GM12878 (cell line): ENCODE measurements around the gene PPIL6. TPM values are rescaled to one million over a fixed set of nuclear protein-coding genes. Genes with fewer than 3 reads are reported as not detected.

Experiments used
- ATAC-seq: fragments of 200-7000 bp; cut with Tn5 transposase; 3 replicates; pipeline ENCODE4 v1.9.1; 2020; ENCODE audit warnings: mild to moderate bottlenecking, moderate library complexity
- BruUV-seq: library from RNA; stranded (reverse); fragments of 400-500 nt; replicated peaks from 2 replicates; lab custom pipeline; 2021; lab: Mats Ljungman, UMichigan
- CTCF ChIA-PET: fragments of 300-600 bp; sonication (Branson Sonifier 250); formaldehyde crosslinking; extraction: SDS; loops from one replicate; lab custom pipeline; 2021; ENCODE audit warnings: inconsistent platforms; lab: Yijun Ruan, JAX
- POLR2A ChIA-PET: fragments of 350-600 bp; formaldehyde crosslinking; extraction: SDS; loops from one replicate; lab custom pipeline; 2021; ENCODE audit warnings: inconsistent platforms; lab: Charles Lee
- RAD21 ChIA-PET: fragments of 300-600 bp; sonication (Branson Sonifier 250); formaldehyde crosslinking; loops from one replicate; lab custom pipeline; 2023; ENCODE audit warnings: antibody characterized with exemption; ENCODE audit not compliant: unreplicated experiment; lab: Charles Lee
- SMC1A ChIA-PET: fragments of 300-600 bp; sonication (Branson Sonifier 250); formaldehyde crosslinking; loops from one replicate; lab custom pipeline; 2023; ENCODE audit not compliant: unreplicated experiment, uncharacterized antibody; lab: Charles Lee
- DNase-seq: peaks from one replicate; pipeline ENCODE4 v3.0.0-alpha.2; 2011; ENCODE audit warnings: low read depth, low spot score
- FAIRE-seq: peaks from 3 replicates; lab custom pipeline; 2011; peaks lifted over from hg19 to GRCh38; lab: Jason Lieb, UNC
- H2AFZ ChIP-seq: 2 replicates; pipeline ENCODE4 v1.6.0; 2011; ENCODE audit warnings: low read depth, low read length, control low read depth; ENCODE audit not compliant: control insufficient read depth
- H3K27ac ChIP-seq: 2 replicates; pipeline ENCODE4 v1.5.1; 2011; ENCODE audit warnings: control low read depth; ENCODE audit not compliant: control insufficient read depth, insufficient read depth
- H3K27me3 ChIP-seq, 2 experiments: replicated peaks in 1 of 2; 2 replicates each; pipeline versions ENCODE4 v1.6.0 to v1.6.1; 2011; ENCODE audit warnings: low read length in 1 of 2; ENCODE audit not compliant: control insufficient read depth in 2 of 2, insufficient read depth in 2 of 2
- H3K36me3 ChIP-seq, 2 experiments: 2 replicates each; pipeline ENCODE4 v1.5.1; 2011; ENCODE audit warnings: low read length in 1 of 2; ENCODE audit not compliant: control insufficient read depth in 2 of 2, insufficient read depth in 2 of 2
- H3K4me1 ChIP-seq: 2 replicates; pipeline ENCODE4 v1.6.1; 2011; ENCODE audit warnings: mild to moderate bottlenecking, low read length, moderate library complexity, mixed read lengths; ENCODE audit not compliant: control insufficient read depth, insufficient read depth
- H3K4me2 ChIP-seq: 2 replicates; pipeline ENCODE4 v1.6.0; 2011; ENCODE audit warnings: control low read depth; ENCODE audit not compliant: control insufficient read depth, insufficient read depth
- H3K4me3 ChIP-seq: fragments of 200-600 bp; sonication (generic); 2 replicates; pipeline ENCODE4 v1.5.1; 2016
- H3K79me2 ChIP-seq: 2 replicates; pipeline ENCODE4 v1.6.0; 2011; ENCODE audit warnings: low read length; ENCODE audit not compliant: control insufficient read depth, insufficient read depth
- H3K9ac ChIP-seq: 2 replicates; pipeline ENCODE4 v1.8.0; 2011; ENCODE audit warnings: low read length, control low read depth, mixed read lengths; ENCODE audit not compliant: control insufficient read depth, insufficient read depth
- H3K9me3 ChIP-seq: replicated peaks from 3 replicates; pipeline ENCODE4 v1.5.1; 2011; ENCODE audit warnings: mild to moderate bottlenecking, low read length; ENCODE audit not compliant: control insufficient read depth, insufficient read depth
- H4K20me1 ChIP-seq: 2 replicates; pipeline ENCODE4 v1.6.0; 2011; ENCODE audit not compliant: control insufficient read depth, insufficient read depth
- ASH2L ChIP-seq: fragments of 300-600, 200-600 bp; sonication (generic); IDR thresholded peaks from 2 replicates; pipeline ENCODE4 v1.6.1; 2017; ENCODE audit warnings: low read depth, mild to moderate bottlenecking, borderline replicate concordance
- ATF7 ChIP-seq: fragments of 450-650 bp; IDR thresholded peaks from 2 replicates; pipeline ENCODE4 v1.6.1; 2016; ENCODE audit warnings: low read depth, mild to moderate bottlenecking
- BCL11A ChIP-seq: IDR thresholded peaks from 2 replicates; pipeline ENCODE4 v1.6.1; 2011; ENCODE audit warnings: low read depth, low read length
- CREM ChIP-seq: IDR thresholded peaks from 2 replicates; pipeline ENCODE4 v1.6.1; 2014; ENCODE audit warnings: antibody characterized with exemption, low read depth
- NKRF ChIP-seq: fragments of 450-650 bp; conservative IDR thresholded peaks from 2 replicates; pipeline ENCODE4 v1.6.1; 2017; ENCODE audit warnings: mild to moderate bottlenecking, moderate library complexity
- SMAD5 ChIP-seq: IDR thresholded peaks from 2 replicates; pipeline ENCODE4 v1.6.1; 2016; ENCODE audit warnings: antibody characterized with exemption, low read depth
- SP1 ChIP-seq: IDR thresholded peaks from one replicate; pipeline ENCODE4 v1.6.1; 2011; ENCODE audit warnings: low read depth, low read length
- SPI1 ChIP-seq: IDR thresholded peaks from 2 replicates; pipeline ENCODE4 v1.6.1; 2011; ENCODE audit warnings: low read depth, mild to moderate bottlenecking, low read length, moderate library complexity, borderline replicate concordance; ENCODE audit not compliant: insufficient read depth
- SREBF1 ChIP-seq: IDR thresholded peaks from 2 replicates; pipeline ENCODE4 v1.6.1; 2012; ENCODE audit warnings: mild to moderate bottlenecking, low read length
- ZNF687 ChIP-seq: fragments of 450-650 bp; IDR thresholded peaks from 2 replicates; pipeline ENCODE4 v1.6.1; 2017; ENCODE audit warnings: mild to moderate bottlenecking, moderate library complexity
- WGBS: methylation state at CpG from one replicate; pipeline ENCODE4 v1.1.6; 2016; ENCODE audit warnings: low lambda C conversion rate; ENCODE audit not compliant: insufficient replicate concordance, insufficient coverage; ENCODE audit errors: missing lambda C conversion rate; 5-methylcytosine and 5-hydroxymethylcytosine counted together
- in situ Hi-C: fragments of 300-500 bp; cut with MboI; formaldehyde crosslinking; loops from 9 replicates; pipeline ENCODE4 v1.14.3; 2018; ENCODE audit warnings: mixed read lengths
- intact Hi-C: fragments of 100-400 bp; cut with micrococcal nuclease; formaldehyde crosslinking; loops from one replicate; pipeline ENCODE4 v1.14.2; 2022; ENCODE audit not compliant: unreplicated experiment
- polyA plus RNA-seq, 11 experiments: library from polyadenylated mRNA; depleted of rRNA in 4 of 11; unstranded in 6 of 11; stranded (reverse) in 5 of 11; fragments of >200 nt; fragmentation: Nextera tagmentation in 4 of 11; fragmentation: Illumina TruSeq in 1 of 11; extraction: Ambion mirVana in 4 of 11; extraction: Trizol in 1 of 11; gene quantifications; 1 replicate in 1 of 11; 2 replicates in 10 of 11; pipeline versions ENCODE4 v1.2.1 to v1.2.3, GENCODE V29; 2011 to 2016; ENCODE audit warnings: inconsistent platforms in 2 of 11, missing spikeins in 2 of 11, low read depth in 1 of 11
- total RNA-seq, 4 experiments: library from RNA; depleted of rRNA in 3 of 4; stranded (reverse); fragments of >200 nt in 3 of 4; fragmentation: Illumina TruSeq in 1 of 4; extraction: Trizol in 1 of 4; gene quantifications; 2 replicates each; pipeline versions ENCODE4 v1.2.1 to v1.2.3, GENCODE V29; 2013 to 2021

Gene PPIL6
- total and polyA plus RNA-seq, 10 of the 15 experiments (the other 5 are each of a cell fraction or from before 2014, with no cell fraction given): 0.01 to 0.26 (median 0.12) TPM; not detected in 5

- intact Hi-C loops: loop anchor here (2.0 to 10.0 kb wide), 2 partner anchors 14 to 712 kb away; partner anchors contain the start of gene CDC40
- H2AFZ ChIP-seq: no peak overlapping the region
- no peaks in the 10 kb centered on the region for H3K27me3 ChIP-seq
- no peaks in the 10 kb centered on the region for H3K9me3 ChIP-seq
- peak overlapping the region; percentile 62; the same call in 1 of the 2 replicates for H3K27ac ChIP-seq
- H3K9ac ChIP-seq: no peak overlapping the region
- CTCF ChIA-PET: interaction anchor here (1.0 to 3.0 kb wide), 4 partner anchors 8 to 19 kb away, joined by 3 to 13 read pairs (median 7); partner anchors contain the start of gene ZBTB24
- POLR2A ChIA-PET: interaction anchor here (1.4 kb wide), 1 partner anchor 21 kb away, joined by 3 read pairs; no protein-coding TSS in a partner anchor
- H3K36me3 ChIP-seq: peaks cover 7 to 21% of the 10 kb centered on the region in 2 experiments
- H3K4me3 ChIP-seq: no peak overlapping the region; the same call in 1 of the 2 replicates
- in situ Hi-C loops: no loop called here
- SMC1A ChIA-PET: interaction anchor here (1.4 to 3.0 kb wide), 3 partner anchors 9 to 13 kb away, joined by 5 to 16 read pairs (median 10); partner anchors contain the start of gene ZBTB24
- RAD21 ChIA-PET: interaction anchor here (1.6 to 2.5 kb wide), 3 partner anchors 13 to 18 kb away, joined by 4 to 12 read pairs (median 6); no protein-coding TSS in a partner anchor
- H3K4me2 ChIP-seq: peak overlapping the region; percentile 83
- peaks cover 50% of the 10 kb centered on the region for H3K79me2 ChIP-seq
- H4K20me1 ChIP-seq: no peaks in the 10 kb centered on the region; the same call in 1 of the 2 replicates
- ATAC-seq (no peak), FAIRE-seq (no peak), DNase-seq (no peak)
- BruUV-seq: no TSS peak
- WGBS: 94% methylated on average over 3 of the region's 3 CpGs
- TF ChIP-seq NKRF (no peak), SPI1 (no peak), ATF7 (no peak), ASH2L (no peak), SP1 (no peak), SREBF1 (no peak), ZNF687 (no peak), BCL11A (no peak), SMAD5 (no peak), CREM (no peak)
- peaks cover 28% of the 10 kb centered on the region for H3K4me1 ChIP-seq
Measured at GRCh38 chr6:109473120-109473519, 32.7 kb upstream of the PPIL6 start.
